ENCODE data around the gene DEPDC5.

The DEPDC5 gene

DNA sequence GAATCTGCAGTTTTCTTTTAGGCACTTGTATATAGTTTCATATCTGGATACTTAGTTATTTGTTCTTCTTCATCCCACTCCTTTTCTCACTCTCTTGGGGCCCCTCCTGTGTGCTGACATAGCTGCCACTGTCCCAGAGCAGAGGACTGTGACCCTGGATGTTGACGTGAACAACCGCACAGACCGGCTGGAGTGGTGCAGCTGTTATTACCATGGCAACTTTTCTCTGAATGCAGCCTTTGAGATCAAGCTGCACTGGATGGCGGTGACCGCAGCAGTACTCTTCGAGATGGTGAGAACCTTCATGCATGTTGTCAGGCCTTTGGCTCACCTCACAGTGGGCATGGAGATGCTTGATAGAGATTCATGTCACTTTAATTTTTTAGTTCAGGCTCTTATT lies 139.6 kb downstream of the DEPDC5 start:
- TF ChIP-seq POLR2AphosphoS5 (IDR thresholded peaks at IDR 0.05; ENCODE audit: borderline replicate concordance, low read depth, low read length) (no peak), FOXP2 (optimal IDR thresholded peaks at IDR 0.05; ENCODE audit: control extremely low read depth, extremely low read length, insufficient read depth) (no peak)
- Histone ChIP-seq H3K36me3 (ENCODE audit: insufficient read depth, low read length) (peaks cover 5% of the 10 kb centered on the region; the same call in 1 of the 2 replicates), H3K4me3 (no peak overlapping the region), H3K27ac (no peak overlapping the region), H3K9me3 (ENCODE audit: low read depth, low read length) (no peaks in the 10 kb centered on the region), H3K9ac (ENCODE audit: insufficient read length) (no peak overlapping the region)
- DNase-seq (ENCODE audit: low read depth, low spot score): no peak

DNA sequence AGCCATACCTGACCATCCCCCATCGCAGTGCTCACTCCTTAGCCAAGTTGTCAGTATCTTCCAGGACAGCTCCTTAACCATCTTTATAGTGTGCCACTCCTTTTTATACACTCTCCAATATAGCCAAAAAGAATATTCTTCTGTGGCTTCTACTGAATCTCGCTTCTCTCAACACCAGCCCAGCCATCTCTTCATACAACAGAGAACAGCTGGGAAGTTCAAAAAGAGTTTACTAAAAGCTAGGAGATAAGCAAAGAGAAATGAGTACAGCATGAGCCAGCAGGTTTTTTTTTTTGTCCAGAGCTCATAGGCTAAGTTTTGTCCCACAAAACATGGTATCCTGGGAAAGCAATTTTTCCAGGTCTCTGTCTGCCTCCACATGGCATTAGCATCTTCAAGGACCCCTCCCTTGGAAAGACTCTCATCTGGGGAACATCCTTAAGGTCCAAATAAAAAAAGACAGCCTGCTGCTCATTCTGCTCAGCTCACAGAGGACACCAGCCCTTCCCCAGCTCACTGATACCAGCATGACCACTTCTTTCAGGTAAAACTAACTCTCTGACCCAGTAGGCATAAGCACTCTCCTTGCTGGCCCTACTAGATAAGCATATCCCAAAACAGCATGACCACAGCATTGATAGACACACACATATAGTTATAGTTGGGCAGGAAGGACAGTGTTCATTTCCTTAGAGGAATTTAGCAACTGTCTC lies 141.7 kb downstream of the DEPDC5 start:
- Histone ChIP-seq H3K9ac (ENCODE audit: insufficient read length) (no peak overlapping the region), H3K4me3 (no peak overlapping the region), H3K36me3 (ENCODE audit: insufficient read depth, low read length) (peaks cover 5% of the 10 kb centered on the region; the same call in 1 of the 2 replicates), H3K27ac (no peak overlapping the region), H3K9me3 (ENCODE audit: low read depth, low read length) (no peaks in the 10 kb centered on the region)
- TF ChIP-seq FOXP2 (optimal IDR thresholded peaks at IDR 0.05; ENCODE audit: control extremely low read depth, extremely low read length, insufficient read depth): no peak
- no peak for TF ChIP-seq EZH2 (IDR thresholded peaks at IDR 0.05)
- no peak for TF ChIP-seq POLR2AphosphoS5 (IDR thresholded peaks at IDR 0.05; ENCODE audit: borderline replicate concordance, low read depth, low read length)
- DNase-seq (ENCODE audit: low read depth, low spot score): no peak

DNA sequence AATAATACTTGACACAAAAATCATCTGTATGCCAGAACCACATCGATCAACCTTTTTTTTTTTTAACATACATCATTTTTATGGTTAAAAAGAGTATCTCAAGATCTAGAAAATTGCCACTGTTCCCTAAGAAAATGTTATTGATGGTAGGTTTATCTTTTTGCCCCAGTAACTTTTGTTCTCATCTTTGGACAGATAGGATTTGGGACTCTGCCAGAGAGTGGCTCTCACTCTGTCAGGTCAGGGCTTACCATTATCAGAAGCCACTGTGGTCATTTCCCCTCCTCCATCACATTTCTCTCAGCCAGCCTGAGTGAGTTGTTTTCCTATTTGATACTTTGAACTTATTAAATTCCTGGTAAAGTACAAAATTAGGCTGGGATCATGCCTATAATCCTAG lies 142.7 kb downstream of the DEPDC5 start:
- Histone ChIP-seq H3K9me3 (ENCODE audit: low read depth, low read length) (no peaks in the 10 kb centered on the region), H3K9ac (ENCODE audit: insufficient read length) (no peak overlapping the region), H3K4me3 (no peak overlapping the region), H3K27ac (no peak overlapping the region), H3K36me3 (ENCODE audit: insufficient read depth, low read length) (peaks cover 5% of the 10 kb centered on the region; the same call in 1 of the 2 replicates)
- DNase-seq (ENCODE audit: low read depth, low spot score): no peak
- TF ChIP-seq POLR2AphosphoS5 (IDR thresholded peaks at IDR 0.05; ENCODE audit: borderline replicate concordance, low read depth, low read length) (no peak), EZH2 (IDR thresholded peaks at IDR 0.05) (no peak), FOXP2 (optimal IDR thresholded peaks at IDR 0.05; ENCODE audit: control extremely low read depth, extremely low read length, insufficient read depth) (no peak)

DNA sequence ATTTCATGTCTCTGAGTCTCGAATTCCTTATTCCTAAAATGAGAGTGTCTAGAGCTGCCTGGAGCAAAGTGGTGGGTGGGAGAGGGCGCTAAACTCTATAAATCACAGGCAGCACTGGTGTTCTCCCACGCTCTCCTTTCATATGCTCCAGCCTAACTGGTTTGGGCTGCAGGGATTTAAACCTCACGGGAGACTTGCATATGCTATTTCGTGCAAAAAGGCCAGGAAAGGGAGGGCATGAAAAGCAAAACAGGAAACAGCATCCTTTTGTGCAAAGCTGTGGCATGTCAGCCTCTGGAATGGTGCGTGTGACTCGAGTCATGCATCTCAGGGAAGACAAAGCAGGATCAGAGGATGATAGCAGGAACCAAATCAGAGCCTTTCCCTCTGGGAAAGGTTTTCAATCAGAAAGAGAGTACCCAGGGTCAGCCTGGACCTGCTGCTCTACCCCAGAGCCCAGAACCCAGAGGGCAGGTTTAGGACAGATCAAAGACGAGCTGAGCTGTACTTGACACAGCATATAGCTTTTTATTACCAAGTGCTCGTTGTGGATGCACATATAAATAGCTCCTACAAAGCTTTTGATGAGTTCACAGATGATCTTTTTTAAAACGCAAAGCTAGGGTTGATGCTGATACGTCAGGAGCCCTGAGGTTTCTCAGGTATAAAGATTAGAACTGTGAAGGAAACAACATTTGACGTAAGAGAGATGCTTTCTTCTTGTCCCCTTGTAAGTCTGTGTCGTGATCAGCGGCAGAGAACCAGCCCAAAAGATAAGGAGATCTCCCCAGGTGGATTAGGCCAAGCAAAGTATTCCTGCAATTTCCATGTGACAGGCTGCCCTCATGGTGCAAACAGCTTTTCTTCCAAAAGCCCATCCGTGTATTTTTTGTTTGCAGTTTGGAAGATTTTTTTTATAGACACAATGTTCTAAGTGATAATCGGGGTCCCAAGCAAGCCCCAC lies 144.3 kb downstream of the DEPDC5 start:
- Histone ChIP-seq H3K9ac (ENCODE audit: insufficient read length) (no peak overlapping the region), H3K36me3 (ENCODE audit: insufficient read depth, low read length) (peaks cover 5% of the 10 kb centered on the region; the same call in 1 of the 2 replicates), H3K27ac (no peak overlapping the region), H3K9me3 (ENCODE audit: low read depth, low read length) (no peaks in the 10 kb centered on the region), H3K4me3 (no peak overlapping the region)
- DNase-seq (ENCODE audit: low read depth, low spot score): no peak
- TF ChIP-seq POLR2AphosphoS5 (IDR thresholded peaks at IDR 0.05; ENCODE audit: borderline replicate concordance, low read depth, low read length) (no peak), FOXP2 (optimal IDR thresholded peaks at IDR 0.05; ENCODE audit: control extremely low read depth, extremely low read length, insufficient read depth) (no peak), EZH2 (IDR thresholded peaks at IDR 0.05) (no peak)

DNA sequence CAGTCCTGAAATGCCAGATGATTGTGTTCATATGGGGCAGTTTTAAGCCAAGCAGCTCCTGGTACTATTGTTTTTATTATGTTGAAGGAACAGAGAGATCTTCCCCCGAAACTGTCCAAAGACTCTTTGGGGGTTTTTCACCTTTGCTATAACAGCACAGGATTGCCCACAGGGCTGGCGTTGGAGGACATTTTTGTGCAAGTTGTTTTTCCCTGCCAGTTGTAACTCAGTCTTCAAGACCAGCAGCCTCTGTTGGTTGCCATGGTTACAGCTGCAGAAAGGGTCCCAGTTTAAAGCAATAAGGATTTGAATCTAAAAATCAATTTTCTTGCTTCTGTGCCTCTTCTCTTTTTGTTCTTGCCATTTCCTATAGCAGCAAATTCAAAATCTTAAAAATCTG lies 145.1 kb downstream of the DEPDC5 start:
- DNase-seq (ENCODE audit: low read depth, low spot score): no peak
- no peaks in the 10 kb centered on the region for H3K9me3 ChIP-seq (ENCODE audit: low read depth, low read length)
- H3K4me3 ChIP-seq: no peak overlapping the region
- H3K9ac ChIP-seq (ENCODE audit: insufficient read length): no peak overlapping the region
- H3K36me3 ChIP-seq (ENCODE audit: insufficient read depth, low read length): peaks cover 5% of the 10 kb centered on the region; the same call in 1 of the 2 replicates
- TF ChIP-seq FOXP2 (optimal IDR thresholded peaks at IDR 0.05; ENCODE audit: control extremely low read depth, extremely low read length, insufficient read depth) (no peak), EZH2 (IDR thresholded peaks at IDR 0.05) (no peak), POLR2AphosphoS5 (IDR thresholded peaks at IDR 0.05; ENCODE audit: borderline replicate concordance, low read depth, low read length) (no peak)
- H3K27ac ChIP-seq: no peak overlapping the region

DNA sequence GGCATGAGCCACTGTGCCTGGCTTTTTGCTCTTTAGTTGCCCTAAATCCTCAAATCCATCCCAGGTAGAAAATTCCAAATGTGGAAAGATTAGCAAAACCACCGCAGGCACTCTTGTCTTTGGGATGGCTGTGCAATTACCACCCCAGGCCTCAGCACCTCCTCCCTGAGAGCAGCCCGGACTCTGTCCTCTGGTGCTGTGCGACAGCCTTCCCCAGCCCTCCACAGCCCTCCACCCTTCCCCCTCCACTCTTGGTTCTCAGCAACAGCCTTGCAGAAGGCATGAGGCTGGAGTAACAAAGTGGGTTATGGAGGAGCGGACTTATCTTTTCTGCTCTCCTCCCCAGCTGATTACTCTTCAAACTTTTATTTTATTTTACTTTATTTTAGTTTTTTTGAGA lies 145.8 kb downstream of the DEPDC5 start:
- no peak overlapping the region for H3K9ac ChIP-seq (ENCODE audit: insufficient read length)
- TF ChIP-seq POLR2AphosphoS5 (IDR thresholded peaks at IDR 0.05; ENCODE audit: borderline replicate concordance, low read depth, low read length) (no peak), FOXP2 (optimal IDR thresholded peaks at IDR 0.05; ENCODE audit: control extremely low read depth, extremely low read length, insufficient read depth) (no peak), EZH2 (IDR thresholded peaks at IDR 0.05) (no peak)
- H3K27ac ChIP-seq: no peak overlapping the region
- H3K36me3 ChIP-seq (ENCODE audit: insufficient read depth, low read length): peaks cover 5% of the 10 kb centered on the region; the same call in 1 of the 2 replicates
- H3K4me3 ChIP-seq: no peak overlapping the region
- no peak for DNase-seq (ENCODE audit: low read depth, low spot score)
- no peaks in the 10 kb centered on the region for H3K9me3 ChIP-seq (ENCODE audit: low read depth, low read length)

DNA sequence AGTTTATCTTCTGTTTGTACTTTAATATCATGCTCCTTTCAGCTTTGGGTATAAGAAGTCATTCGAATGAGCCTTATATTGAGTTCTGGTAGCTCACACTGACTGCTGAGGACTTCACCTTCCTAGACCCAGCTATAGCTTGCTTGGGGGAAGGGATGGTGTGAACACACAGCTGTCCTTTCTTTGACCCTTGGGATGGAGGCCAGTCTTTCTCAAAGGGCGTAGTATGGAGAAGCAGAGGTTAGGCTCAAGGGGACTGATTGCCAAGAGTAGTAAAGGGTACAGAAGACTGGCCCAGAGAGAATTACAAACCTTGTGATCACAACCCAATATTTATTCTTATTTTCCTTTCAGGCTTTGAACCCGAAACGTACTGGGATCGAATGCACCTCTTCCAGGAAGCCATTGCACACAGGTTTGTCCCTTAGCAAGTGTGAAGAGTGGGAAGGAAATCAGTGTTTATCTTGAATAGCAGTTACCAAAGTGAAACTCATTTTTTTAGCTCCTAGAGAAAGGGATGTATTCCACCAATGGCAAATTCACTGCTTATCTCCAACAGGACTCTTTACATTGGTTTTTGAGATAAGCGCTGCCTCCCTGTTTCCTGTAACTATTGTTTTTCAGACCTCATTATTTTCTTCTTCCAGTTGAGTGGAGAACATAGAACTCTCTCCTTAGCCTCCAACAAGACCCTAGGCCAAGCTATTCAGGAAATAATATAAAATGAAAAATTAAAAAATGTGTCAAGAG lies 147.7 kb downstream of the DEPDC5 start:
- no peak overlapping the region for H3K4me3 ChIP-seq
- no peaks in the 10 kb centered on the region for H3K9me3 ChIP-seq (ENCODE audit: low read depth, low read length)
- DNase-seq (ENCODE audit: low read depth, low spot score): no peak
- H3K36me3 ChIP-seq (ENCODE audit: insufficient read depth, low read length): no peaks in the 10 kb centered on the region; the same call in 1 of the 2 replicates
- H3K9ac ChIP-seq (ENCODE audit: insufficient read length): no peak overlapping the region
- TF ChIP-seq FOXP2 (optimal IDR thresholded peaks at IDR 0.05; ENCODE audit: control extremely low read depth, extremely low read length, insufficient read depth) (no peak), EZH2 (IDR thresholded peaks at IDR 0.05) (no peak), POLR2AphosphoS5 (IDR thresholded peaks at IDR 0.05; ENCODE audit: borderline replicate concordance, low read depth, low read length) (no peak)
- H3K27ac ChIP-seq: no peak overlapping the region

All from SK-N-MC (cell line).